ENCODE results near the gene TAS1R1. TPM values are rescaled to one million over a fixed set of nuclear protein-coding genes. Genes with fewer than 3 reads are reported as not detected.

TAS1R1 gene
- polyA plus RNA-seq, 1 donor from 2014 or later = not detected

DNA sequence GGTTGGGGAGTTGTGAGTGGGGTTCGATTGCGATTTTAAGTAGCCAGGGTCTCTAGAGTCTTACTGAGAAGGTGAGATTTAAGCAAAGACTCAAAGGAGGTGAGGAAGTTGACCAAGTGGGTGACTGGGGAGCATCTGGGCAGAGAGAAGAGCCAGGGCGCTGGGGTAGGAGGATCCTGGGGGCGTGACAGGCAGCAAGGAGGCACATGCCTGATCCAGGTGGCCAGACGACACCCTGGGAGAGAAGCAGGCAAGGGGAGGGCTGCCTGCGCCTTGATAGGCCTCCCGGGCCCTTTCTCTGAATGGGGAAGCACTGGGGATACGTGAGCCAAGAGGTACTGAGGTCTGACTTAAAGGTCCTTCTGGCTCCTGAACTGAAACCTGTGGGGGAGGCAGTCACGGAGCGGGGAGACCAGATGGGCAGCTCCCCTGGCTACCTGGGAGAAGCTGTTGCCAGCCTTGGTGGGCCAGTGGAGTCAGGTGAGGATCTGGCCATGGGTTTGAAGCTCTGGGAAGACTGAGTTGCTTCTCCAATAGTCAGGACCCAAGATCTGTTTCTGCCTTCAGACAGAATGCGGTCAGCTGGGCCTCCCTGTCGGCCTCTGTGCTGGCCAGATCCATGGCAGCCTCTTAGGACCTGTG, 30.1 kb downstream of the TAS1R1 start:
- no peak overlapping the region for H3K27ac ChIP-seq (ENCODE audit: low read length)
- no peaks in the 10 kb centered on the region for H3F3A ChIP-seq (ENCODE audit: insufficient read depth, low read length, poor library complexity, severe bottlenecking)
- H3K4me3 ChIP-seq (ENCODE audit: low read length) = no peak overlapping the region
- no peak overlapping the region for H3K4me2 ChIP-seq (ENCODE audit: low read length)
- H4K20me1 ChIP-seq (ENCODE audit: insufficient read depth) = no peaks in the 10 kb centered on the region
- H3K36me3 ChIP-seq (ENCODE audit: insufficient read depth, low read length) = no peaks in the 10 kb centered on the region
- no peaks in the 10 kb centered on the region for H3K9me2 ChIP-seq (ENCODE audit: insufficient read depth, low read length)
- no peaks in the 10 kb centered on the region for H3K27me3 ChIP-seq (ENCODE audit: insufficient read depth, low read depth, low read length)
- H2AFZ ChIP-seq (ENCODE audit: low read depth, low read length) = no peak overlapping the region
- H3K9ac ChIP-seq (ENCODE audit: low read length) = no peak overlapping the region
- H3K79me2 ChIP-seq (replicated peaks; ENCODE audit: insufficient read depth, low read length) = peaks cover 14% of the 10 kb centered on the region
- TF ChIP-seq RAD21 (conservative IDR thresholded peaks at IDR 0.05) (no peak), POLR2AphosphoS5 (IDR thresholded peaks at IDR 0.05) (no peak), SMC3 (conservative IDR thresholded peaks at IDR 0.05; ENCODE audit: poor library complexity) (no peak), EP300 (conservative IDR thresholded peaks at IDR 0.05; ENCODE audit: poor library complexity, severe bottlenecking) (no peak), TAF1 (IDR thresholded peaks at IDR 0.05; ENCODE audit: low read depth) (no peak), MXI1 (conservative IDR thresholded peaks at IDR 0.05; ENCODE audit: poor library complexity, severe bottlenecking) (no peak), EZH2 (IDR thresholded peaks at IDR 0.05; ENCODE audit: borderline replicate concordance, insufficient read depth, low read length, poor library complexity, severe bottlenecking) (no peak)
- TF ChIP-seq, protein P1, sequence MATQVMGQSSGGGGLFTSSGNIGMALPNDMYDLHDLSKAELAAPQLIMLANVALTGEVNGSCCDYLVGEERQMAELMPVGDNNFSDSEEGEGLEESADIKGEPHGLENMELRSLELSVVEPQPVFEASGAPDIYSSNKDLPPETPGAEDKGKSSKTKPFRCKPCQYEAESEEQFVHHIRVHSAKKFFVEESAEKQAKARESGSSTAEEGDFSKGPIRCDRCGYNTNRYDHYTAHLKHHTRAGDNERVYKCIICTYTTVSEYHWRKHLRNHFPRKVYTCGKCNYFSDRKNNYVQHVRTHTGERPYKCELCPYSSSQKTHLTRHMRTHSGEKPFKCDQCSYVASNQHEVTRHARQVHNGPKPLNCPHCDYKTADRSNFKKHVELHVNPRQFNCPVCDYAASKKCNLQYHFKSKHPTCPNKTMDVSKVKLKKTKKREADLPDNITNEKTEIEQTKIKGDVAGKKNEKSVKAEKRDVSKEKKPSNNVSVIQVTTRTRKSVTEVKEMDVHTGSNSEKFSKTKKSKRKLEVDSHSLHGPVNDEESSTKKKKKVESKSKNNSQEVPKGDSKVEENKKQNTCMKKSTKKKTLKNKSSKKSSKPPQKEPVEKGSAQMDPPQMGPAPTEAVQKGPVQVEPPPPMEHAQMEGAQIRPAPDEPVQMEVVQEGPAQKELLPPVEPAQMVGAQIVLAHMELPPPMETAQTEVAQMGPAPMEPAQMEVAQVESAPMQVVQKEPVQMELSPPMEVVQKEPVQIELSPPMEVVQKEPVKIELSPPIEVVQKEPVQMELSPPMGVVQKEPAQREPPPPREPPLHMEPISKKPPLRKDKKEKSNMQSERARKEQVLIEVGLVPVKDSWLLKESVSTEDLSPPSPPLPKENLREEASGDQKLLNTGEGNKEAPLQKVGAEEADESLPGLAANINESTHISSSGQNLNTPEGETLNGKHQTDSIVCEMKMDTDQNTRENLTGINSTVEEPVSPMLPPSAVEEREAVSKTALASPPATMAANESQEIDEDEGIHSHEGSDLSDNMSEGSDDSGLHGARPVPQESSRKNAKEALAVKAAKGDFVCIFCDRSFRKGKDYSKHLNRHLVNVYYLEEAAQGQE (IDR thresholded peaks at IDR 0.05; ENCODE audit: borderline replicate concordance) = no peak
- TF ChIP-seq, protein P2, sequence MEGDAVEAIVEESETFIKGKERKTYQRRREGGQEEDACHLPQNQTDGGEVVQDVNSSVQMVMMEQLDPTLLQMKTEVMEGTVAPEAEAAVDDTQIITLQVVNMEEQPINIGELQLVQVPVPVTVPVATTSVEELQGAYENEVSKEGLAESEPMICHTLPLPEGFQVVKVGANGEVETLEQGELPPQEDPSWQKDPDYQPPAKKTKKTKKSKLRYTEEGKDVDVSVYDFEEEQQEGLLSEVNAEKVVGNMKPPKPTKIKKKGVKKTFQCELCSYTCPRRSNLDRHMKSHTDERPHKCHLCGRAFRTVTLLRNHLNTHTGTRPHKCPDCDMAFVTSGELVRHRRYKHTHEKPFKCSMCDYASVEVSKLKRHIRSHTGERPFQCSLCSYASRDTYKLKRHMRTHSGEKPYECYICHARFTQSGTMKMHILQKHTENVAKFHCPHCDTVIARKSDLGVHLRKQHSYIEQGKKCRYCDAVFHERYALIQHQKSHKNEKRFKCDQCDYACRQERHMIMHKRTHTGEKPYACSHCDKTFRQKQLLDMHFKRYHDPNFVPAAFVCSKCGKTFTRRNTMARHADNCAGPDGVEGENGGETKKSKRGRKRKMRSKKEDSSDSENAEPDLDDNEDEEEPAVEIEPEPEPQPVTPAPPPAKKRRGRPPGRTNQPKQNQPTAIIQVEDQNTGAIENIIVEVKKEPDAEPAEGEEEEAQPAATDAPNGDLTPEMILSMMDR (IDR thresholded peaks at IDR 0.05; ENCODE audit: poor library complexity, severe bottlenecking) = no peak
- H3K9me3 ChIP-seq (ENCODE audit: low read length) = no peaks in the 10 kb centered on the region

DNA sequence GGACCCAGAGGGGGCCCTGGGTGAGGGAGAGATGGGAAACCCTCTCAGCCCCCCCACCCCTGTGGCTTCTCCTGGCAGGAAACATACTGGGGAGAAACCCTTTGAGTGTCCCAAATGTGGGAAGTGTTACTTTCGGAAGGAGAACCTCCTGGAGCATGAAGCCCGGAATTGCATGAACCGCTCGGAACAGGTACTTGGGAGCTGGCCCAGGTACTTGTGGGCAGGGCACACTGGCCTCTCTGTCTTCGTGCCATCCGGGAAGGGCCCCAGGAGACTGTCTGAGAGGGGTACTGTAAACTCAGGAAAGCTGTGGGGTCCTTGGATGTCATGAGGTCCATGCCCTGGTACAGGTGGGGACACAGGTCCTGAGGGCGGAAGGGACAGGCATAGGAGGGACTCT, 30.7 kb downstream of the TAS1R1 start:
- no peaks in the 10 kb centered on the region for H3K9me3 ChIP-seq (ENCODE audit: low read length)
- H3K4me2 ChIP-seq (ENCODE audit: low read length) = no peak overlapping the region
- H3K4me3 ChIP-seq (ENCODE audit: low read length) = no peak overlapping the region
- H3K27ac ChIP-seq (ENCODE audit: low read length) = no peak overlapping the region
- H3K36me3 ChIP-seq (ENCODE audit: insufficient read depth, low read length) = no peaks in the 10 kb centered on the region
- H3K79me2 ChIP-seq (replicated peaks; ENCODE audit: insufficient read depth, low read length) = peaks cover 8% of the 10 kb centered on the region
- no peaks in the 10 kb centered on the region for H4K20me1 ChIP-seq (ENCODE audit: insufficient read depth)
- H3F3A ChIP-seq (ENCODE audit: insufficient read depth, low read length, poor library complexity, severe bottlenecking) = no peaks in the 10 kb centered on the region
- H3K27me3 ChIP-seq (ENCODE audit: insufficient read depth, low read depth, low read length) = no peaks in the 10 kb centered on the region
- no peaks in the 10 kb centered on the region for H3K9me2 ChIP-seq (ENCODE audit: insufficient read depth, low read length)
- H3K9ac ChIP-seq (ENCODE audit: low read length) = no peak overlapping the region
- no peak overlapping the region for H2AFZ ChIP-seq (ENCODE audit: low read depth, low read length)
- no peak for TF ChIP-seq SMC3 (conservative IDR thresholded peaks at IDR 0.05; ENCODE audit: poor library complexity)
- no peak for TF ChIP-seq EP300 (conservative IDR thresholded peaks at IDR 0.05; ENCODE audit: poor library complexity, severe bottlenecking)
- TF ChIP-seq POLR2AphosphoS5 (IDR thresholded peaks at IDR 0.05) = no peak
- no peak for TF ChIP-seq RAD21 (conservative IDR thresholded peaks at IDR 0.05)
- TF ChIP-seq EZH2 (IDR thresholded peaks at IDR 0.05; ENCODE audit: borderline replicate concordance, insufficient read depth, low read length, poor library complexity, severe bottlenecking) = no peak
- TF ChIP-seq, protein P2 (IDR thresholded peaks at IDR 0.05; ENCODE audit: poor library complexity, severe bottlenecking) = no peak
- TF ChIP-seq TAF1 (IDR thresholded peaks at IDR 0.05; ENCODE audit: low read depth) = no peak
- no peak for TF ChIP-seq MXI1 (conservative IDR thresholded peaks at IDR 0.05; ENCODE audit: poor library complexity, severe bottlenecking)
- TF ChIP-seq, protein P1 (IDR thresholded peaks at IDR 0.05; ENCODE audit: borderline replicate concordance) = no peak

Data from neural cell (in vitro differentiated cells).